Ureter (tissue), 1 donor: ENCODE data around the gene NPHS1. TPM values are rescaled to one million over a fixed set of nuclear protein-coding genes. Genes with fewer than 3 reads are reported as not detected.
"Not testable (repeated sequence)": the region's sequence is repeated elsewhere in the genome, so short reads cannot be mapped to it uniquely, and the experiment has no call there.

Experiments
- DNase-seq: peaks from one replicate; pipeline ENCODE4 v3.0.0-alpha.2; 2020; ENCODE audit warnings: low spot score
- total RNA-seq: library from RNA; stranded (reverse); gene quantifications from one replicate; pipeline ENCODE4 v1.2.4, GENCODE V29; 2023
- donor health status: DM: yes; HTN: yes; CAD: no.

NPHS1 gene
- total RNA-seq, 1 donor from 2014 or later = not detected

DNA sequence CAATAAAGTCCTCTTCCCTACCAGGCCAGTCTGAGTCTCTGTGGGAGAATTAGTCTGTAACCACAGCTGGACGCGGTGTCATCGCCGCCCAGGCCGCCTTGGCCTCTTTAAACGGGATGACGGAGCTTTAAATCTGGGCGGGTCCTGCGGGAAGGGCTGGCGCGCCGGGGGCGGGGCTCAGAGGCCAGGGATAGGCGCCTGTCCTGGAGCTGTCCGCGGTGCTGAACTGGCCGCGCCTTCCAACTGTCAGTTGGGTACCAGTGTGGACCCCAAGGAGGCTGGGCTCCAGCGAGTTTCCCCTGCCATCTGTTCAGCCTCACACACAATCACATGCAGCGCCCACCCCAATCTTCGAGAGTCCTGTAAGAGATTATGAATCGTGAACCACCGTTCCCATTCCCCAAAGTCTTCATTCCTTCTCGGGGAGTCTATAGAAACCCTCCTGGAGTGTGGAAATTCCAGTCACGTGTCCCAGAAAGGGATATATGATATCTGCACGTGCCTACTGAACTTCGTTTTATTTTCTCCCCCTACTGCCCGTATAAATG, 27.5 kb upstream of the NPHS1 start:
- peak; percentile 84 for DNase-seq

DNA sequence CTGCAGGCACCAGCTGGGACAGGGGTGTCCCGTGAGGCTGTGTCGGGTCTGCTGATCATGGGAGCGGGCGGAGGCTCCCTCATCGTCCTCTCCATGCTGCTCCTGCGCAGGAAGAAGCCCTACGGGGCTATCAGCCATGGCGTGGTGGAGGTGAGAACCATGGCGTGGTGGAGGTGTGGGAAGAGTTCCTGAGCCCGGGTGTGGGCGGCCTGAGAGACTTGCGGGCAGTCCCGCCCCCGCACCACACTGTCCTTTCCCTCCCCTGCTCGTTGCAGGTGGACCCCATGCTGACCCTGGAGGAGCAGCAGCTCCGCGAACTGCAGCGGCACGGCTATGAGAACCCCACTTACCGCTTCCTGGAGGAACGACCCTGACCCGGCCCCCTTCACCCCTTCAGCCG, 26.8 kb upstream of the NPHS1 start:
- DNase-seq = no peak

DNA sequence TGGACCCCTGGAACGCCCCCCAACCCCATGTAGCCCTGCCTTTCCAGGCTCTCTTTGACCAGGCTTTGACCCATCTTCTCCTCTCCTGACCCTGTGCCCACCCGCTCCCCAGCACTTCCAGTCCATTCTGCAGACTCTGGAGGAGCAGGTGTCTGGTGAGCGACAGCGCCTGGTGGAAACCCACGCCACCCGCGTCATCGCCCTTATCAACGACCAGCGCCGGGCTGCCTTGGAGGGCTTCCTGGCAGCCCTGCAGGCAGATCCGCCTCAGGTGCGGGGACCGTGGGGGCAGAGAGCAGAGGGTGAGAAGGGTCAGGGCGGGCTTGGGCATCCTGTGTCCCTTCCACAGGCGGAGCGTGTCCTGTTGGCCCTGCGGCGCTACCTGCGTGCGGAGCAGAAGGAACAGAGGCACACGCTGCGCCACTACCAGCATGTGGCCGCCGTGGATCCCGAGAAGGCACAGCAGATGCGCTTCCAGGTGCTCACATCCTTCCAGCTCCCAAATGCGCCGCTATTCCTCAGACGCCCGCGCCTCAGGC, 22.2 kb upstream of the NPHS1 start:
- no peak for DNase-seq

DNA sequence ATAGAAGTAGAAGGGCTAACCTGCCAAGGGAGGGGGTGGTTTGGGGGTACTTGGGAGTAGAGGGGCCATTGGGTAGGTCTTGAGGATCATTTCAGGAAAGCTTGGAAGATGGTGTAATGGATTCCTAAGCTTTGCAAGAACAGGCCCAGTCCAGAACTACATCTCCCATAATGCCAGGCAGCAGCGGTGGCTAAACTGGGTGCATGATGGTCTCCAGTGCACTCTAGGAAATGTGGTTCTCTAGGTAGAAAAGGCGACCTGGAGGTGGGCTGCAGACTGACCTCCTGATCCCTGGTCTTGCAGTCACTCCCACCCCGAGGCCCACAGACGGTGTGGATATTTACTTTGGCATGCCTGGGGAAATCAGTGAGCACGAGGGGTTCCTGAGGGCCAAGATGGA, 19.9 kb upstream of the NPHS1 start:
- no peak for DNase-seq

DNA sequence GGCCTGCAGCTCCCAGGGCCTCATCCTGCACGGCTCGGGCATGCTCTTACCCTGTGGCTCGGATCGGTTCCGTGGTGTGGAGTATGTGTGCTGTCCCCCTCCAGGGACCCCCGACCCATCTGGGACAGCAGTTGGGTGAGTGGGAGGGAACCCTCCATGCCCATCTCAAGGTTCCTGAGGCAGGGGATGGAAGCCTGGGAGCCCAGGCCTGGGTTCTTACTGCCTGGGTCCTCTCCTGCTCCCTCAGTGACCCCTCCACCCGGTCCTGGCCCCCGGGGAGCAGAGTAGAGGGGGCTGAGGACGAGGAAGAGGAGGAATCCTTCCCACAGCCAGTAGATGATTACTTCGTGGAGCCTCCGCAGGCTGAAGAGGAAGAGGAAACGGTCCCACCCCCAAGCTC, 19.3 kb upstream of the NPHS1 start:
- DNase-seq = no peak

DNA sequence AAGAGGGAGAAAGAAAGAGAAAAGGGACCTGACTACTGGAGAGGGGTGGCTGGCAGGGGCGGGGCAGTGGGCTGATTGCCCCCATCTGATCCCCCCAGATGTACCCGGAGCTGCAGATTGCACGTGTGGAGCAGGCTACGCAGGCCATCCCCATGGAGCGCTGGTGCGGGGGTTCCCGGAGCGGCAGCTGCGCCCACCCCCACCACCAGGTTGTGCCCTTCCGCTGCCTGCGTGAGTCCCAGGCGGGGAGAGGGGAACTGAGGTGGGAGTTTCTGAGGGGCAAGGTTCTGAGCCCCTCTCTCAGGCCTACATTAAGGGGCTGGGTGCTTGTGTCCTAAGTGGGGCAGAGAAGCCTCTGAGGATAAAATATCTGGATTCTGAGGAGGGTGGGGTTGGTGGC, 18.5 kb upstream of the NPHS1 start:
- DNase-seq = no peak

DNA sequence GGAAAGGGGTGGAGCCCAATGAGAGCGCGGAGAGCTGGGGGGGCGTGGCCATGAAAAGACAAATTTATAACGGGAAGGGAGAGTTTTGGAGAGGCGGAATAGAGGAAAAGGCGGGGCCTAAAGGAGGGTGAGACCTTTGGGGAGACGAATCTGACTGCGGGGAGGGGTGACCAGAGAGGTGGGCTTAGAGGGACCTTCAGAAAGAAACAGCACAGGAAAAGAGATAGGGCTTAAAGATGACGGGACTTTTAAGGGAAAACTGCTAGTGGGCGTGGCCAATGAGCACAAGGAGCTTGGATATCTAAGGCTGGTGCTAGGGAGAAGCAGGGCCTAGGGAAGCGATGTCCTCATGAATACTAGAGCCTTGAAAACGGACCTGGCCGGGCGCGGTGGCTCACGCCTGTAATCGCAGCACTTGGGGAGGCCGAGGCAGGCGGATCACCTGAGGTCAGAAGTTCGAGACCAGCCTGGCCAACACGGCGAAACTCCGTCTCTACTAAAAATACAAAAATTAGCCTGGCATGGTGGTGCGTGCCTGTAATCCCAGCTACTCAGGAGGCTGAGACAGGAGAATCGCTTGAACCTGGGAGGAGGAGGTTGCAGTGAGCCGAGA, 17.9 kb upstream of the NPHS1 start:
- not testable (repeated sequence) for DNase-seq

DNA sequence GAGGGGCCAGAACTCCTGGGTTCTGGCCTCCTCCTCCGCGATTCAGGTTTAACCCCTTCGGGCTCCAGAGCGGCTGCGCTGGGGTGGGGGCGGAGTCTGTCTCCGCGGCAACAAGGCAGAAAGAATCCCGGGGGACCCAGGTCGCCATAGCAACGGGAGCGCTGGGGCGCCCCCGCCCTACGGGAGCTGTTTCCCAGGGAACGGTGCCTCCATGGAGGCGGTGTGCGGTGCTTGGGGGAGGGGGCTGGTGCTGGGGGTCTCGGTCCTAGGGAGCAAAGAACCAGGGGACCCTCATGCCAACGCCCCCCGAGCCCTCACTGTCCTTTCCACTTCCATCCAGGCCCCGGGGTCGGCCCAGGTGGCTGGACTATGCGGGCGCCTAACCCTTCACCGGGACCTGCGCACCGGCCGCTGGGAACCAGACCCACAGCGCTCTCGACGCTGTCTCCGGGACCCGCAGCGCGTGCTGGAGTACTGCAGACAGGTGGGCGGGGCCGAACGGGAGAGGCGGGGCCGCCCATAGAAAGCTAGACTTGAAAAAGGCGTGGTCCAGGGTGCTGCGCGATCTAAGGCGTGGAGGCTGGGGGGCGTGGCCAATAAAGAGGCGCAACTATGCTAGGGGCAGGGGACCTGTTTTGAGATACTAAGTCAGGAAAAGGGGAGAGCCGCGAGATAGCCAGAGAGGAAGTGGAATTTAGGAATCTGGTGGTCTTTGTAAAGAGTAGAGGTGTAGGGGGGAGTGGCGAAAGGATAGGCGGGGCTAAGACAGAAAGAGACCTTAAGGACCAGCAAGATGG, 17.2 kb upstream of the NPHS1 start:
- DNase-seq = peak; percentile 62

DNA sequence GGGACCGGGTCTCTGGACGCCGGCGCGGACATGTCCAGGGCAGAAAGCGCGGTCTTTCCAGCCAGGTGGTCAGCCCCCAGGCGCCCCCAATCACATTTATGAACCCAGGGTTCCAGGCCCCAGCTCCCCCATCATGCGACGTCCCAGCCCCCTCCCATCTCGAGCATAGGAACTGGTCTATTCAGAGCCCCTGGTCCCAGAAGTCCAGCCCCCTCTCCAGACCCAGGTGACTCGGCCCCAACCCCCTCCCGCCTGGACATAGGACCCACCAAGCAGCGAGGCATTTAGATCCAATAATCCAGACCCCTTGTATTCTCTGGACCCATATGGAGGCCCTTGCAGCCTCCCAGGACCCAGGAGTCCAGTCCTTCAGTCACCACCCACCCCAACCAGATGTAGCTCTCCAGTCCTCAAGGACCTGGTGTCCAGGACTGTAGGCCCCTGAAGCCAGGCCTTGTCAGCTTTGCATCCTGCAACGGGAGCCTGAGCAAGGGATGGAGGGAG, 16.6 kb upstream of the NPHS1 start:
- DNase-seq = no peak

DNA sequence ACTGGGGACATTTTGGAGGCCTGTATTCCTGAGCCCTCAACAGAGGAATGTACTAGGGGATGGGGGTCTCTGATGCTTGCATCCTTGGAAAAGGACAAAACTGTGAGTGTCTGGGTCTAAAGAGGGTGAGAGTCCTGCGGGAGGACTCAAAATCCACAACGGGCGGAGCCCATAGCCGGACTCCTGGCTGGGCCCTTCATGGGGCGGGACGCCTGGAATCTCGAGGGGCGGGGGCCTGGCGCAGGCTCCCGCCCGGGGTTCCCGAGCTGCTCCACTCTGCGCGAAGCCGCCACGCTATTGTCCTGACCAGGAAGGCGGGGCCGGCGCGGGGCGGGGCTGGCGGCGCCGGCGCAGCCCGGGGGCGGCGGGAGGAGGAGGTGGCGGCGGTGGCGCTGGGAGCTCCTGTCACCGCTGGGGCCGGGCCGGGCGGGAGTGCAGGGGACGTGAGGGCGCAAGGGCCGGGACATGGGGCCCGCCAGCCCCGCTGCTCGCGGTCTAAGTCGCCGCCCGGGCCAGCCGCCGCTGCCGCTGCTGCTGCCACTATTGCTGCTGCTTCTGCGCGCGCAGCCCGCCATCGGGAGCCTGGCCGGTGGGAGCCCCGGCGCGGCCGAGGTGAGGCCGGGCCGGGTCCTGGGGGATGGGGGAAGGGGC, 16.0 kb upstream of the NPHS1 start, which contains the start of gene APLP1:
TSS of gene APLP1 (plus strand) at position 403 of the 651 bp plus-strand sequence. CDS start at position 466, 63 bp downstream.
- DNase-seq = peak; percentile 59

DNA sequence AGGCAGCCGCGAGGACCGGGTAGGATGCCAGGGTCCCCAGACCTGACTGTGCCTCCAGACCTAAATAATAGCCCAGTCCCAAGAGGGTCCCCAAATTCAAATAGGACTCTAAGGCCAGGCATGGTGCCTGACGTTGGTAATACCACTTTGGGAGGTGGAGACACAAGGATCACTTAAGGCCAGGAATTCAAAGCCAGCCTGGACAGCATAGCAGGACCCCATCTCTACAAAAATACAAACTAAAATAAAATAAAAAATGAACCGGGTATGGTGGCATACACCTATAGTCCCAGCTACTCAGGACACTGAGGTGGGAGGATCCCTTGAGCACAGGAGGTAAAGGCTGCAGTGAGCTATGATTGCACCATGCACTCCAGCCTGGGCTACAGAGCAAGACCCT, 10.7 kb upstream of the NPHS1 start:
- no peak for DNase-seq

DNA sequence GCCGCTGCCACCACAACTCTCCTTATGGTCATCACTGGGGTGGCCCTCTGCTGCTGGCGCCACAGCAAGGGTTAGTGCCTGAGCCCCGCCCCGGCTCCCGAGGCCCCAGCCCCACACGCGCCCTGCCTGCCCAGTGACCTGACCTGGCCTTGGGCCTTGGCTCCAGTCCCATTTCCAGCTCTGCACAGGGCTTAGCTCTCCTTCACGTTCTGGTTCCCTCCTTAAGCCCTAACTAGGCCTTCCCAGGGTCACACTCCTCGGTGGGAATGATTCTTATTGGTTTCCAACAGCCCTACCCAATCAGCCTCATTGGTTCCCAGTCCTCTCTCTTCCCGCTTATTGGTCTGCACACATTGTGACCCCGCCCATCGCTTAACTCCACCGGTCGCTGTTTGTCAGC, 10.2 kb upstream of the NPHS1 start:
- DNase-seq = no peak

DNA sequence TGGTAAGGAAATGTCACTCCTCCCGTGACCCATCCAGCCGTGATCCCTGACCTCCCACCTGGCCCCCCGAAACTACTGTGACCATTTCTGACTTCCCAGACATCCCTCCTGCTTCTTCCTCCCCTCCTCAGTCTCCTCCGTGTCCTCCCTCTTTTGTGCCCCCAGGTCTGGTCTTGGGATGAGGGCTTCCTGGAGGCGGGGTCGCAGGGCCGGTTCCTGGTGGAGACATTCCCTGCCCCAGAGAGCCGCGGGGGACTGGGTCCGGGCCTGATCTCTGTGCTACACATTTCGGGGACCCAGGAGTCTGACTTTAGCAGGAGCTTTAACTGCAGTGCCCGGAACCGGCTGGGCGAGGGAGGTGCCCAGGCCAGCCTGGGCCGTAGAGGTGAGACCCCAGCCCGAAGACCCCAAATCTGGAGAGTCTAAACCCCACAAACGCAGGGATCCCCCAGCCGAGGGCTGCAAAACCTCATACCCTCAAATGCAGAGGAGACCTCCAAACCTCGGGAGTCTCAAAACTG, 9.4 kb upstream of the NPHS1 start:
- DNase-seq = no peak

DNA sequence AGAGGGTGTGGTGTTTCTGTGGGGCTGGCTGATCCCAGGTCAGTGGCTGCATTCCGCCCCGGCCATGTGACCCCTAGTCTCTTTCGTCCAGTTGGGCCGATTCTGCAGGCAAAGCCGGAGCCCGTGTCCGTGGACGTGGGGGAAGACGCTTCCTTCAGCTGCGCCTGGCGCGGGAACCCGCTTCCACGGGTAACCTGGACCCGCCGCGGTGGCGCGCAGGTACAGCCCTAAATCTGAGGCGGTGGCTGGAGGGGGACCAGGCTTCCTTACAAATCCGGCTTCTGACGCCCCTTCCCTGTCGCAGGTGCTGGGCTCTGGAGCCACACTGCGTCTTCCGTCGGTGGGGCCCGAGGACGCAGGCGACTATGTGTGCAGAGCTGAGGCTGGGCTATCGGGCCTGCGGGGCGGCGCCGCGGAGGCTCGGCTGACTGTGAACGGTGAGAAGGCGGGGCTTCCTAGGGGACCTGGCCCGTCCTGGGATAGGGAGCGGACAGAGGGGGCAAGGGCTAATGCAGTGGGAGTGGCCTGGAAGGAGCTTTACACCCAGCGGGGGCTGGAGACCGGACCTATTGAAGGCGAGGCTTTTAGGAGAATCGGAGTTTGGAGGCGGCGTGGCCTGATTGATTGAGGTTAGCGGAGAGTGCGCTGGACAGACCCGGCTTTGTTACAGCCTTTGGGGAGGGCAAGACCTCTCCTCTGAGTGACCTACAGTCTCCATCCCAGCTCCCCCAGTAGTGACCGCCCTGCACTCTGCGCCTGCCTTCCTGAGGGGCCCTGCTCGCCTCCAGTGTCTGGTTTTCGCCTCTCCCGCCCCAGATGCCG, 8.7 kb upstream of the NPHS1 start:
- no peak for DNase-seq

DNA sequence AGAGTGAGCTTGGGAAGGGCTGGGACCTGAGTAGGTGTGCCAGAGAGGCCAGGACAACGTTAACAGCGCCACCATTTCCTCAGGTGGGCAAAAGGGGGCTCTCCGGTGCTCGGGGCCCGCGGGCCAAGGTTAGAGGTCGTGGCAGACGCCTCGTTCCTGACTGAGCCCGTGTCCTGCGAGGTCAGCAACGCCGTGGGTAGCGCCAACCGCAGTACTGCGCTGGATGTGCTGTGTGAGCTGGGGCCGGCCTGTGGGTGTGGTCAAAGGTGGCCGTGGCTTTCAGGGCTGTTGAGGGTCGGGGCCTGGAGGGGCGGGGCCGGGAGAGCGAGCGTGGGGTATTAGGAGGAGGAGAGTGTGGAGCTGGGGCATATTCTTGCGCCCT, 8.1 kb upstream of the NPHS1 start:
- DNase-seq = no peak

DNA sequence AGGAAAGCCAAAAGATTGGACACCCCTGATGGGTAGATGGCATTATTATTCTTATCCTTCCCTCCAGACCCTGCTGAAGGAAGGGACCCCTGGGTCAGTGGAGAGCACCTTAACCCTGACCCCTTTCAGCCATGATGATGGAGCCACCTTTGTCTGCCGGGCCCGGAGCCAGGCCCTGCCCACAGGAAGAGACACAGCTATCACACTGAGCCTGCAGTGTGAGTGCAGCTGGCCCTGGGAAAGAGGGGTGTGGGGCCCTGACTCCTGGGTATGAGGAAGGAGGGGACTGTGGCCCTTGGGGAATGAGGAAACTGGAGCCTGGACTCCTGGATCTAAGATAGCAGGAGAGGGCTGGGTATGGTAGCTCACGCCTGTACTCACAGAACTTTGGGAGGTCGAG, 7.1 kb upstream of the NPHS1 start:
- no peak for DNase-seq

DNA sequence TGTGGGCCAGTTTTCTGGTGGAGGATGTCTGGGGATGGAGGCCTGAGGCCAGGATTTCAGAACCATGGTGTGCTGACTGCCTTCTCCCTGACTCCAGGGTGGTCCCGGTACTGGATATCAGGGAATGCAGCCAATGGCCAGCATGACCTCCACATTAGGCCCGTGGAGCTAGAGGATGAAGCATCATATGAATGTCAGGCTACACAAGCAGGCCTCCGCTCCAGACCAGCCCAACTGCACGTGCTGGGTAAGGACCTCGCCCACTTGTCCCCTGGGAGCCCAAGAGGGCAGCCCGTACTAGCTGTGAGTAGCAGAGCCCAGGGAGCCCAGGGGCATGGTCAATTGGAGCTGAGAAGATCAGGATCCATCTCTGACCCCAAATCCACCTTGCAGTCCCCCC, 6.0 kb upstream of the NPHS1 start:
- DNase-seq = no peak

DNA sequence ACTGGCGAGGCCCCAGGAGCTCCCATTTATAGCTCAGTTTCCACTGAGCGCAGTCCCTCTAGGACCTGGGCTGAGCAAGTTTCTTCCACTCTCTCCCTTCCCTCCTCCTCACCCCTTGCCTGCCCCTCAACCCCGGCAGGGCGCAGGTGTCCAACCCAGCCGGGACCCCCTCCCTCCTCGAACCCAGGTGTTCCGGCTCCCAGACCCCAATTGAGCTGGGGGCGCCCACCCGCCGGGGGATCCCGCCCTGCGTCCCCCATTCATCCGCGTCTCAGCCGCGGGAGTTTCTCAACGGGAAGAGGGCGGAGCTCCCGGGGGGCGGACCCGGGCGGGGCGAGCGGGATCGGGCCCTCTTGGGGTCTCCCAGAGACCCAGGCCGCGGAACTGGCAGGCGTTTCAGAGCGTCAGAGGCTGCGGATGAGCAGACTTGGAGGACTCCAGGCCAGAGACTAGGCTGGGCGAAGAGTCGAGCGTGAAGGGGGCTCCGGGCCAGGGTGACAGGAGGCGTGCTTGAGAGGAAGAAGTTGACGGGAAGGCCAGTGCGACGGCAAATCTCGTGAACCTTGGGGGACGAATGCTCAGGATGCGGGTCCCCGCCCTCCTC, 4.3 kb upstream of the NPHS1 start, which contains the start of gene KIRREL2:
TSS of gene KIRREL2 (plus strand) at position 366 of the 604 bp plus-strand sequence. CDS start at position 575, 209 bp downstream.
- DNase-seq = no peak

DNA sequence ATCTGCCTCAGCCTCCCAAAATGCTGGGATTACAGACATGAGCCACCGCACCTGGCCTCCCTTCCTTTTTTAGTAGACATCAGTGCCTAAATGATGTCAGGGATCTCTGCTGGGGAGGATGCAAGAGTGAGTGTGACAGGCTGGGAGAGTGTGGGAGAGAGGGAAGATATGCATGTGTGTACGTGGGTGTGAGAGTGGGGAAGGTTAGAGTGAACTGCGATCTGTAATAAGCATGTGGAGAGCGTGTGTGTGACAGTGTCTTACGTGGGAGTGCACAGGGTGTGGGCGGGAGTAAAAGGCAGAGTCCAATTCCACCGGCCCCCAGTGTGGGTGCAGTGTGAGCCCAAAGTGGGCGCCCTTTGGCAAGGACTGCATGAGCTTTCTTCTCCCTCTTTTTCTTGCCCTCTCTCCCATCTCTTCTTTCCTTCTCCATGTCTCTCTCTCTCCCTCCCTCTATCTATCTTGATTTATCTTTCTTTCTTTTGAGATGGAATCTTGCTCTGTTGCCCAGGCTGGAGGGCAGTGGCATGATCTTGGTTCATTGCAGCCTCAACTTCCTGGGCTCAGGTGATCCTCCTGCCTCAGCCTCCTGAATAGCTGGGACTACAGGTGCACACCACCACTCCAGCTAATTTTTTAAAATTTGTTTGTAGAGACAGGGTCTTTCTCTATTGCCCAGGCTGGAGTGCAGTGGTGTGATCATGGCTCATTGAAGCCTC, 893 bp upstream of the NPHS1 start:
- no peak for DNase-seq
